Naive B cell (primary cell): Measurements from ENCODE around the gene OSBP2. TPM values are rescaled to one million over a fixed set of nuclear protein-coding genes. Genes with fewer than 3 reads are reported as not detected.

Source experiments
- ATAC-seq, 2 donors: fragments of 150-1000 bp; cut with Tn5 transposase; 2 replicates each; pipeline ENCODE4 v1.10.0; 2021; ENCODE audit warnings: low read depth in 2 of 2, mild to moderate bottlenecking in 2 of 2, moderate library complexity in 2 of 2
- DNase-seq: peaks from one replicate; pipeline ENCODE4 v3.0.0; 2022
- H3K27ac Mint-ChIP-seq, 6 donors: one replicate each; pipeline ENCODE4 v1.8.0; 2020 to 2022; ENCODE audit warnings: mild to moderate bottlenecking in 6 of 6, mixed read lengths in 6 of 6, moderate library complexity in 5 of 6, inconsistent platforms in 2 of 6
- H3K27me3 Mint-ChIP-seq, 3 donors: one replicate each; pipeline ENCODE4 v1.8.0; 2021 to 2022; ENCODE audit warnings: mixed read lengths in 3 of 3, mild to moderate bottlenecking in 1 of 3
- H3K36me3 Mint-ChIP-seq, 2 donors: one replicate each; pipeline ENCODE4 v1.8.0; 2020 to 2022; ENCODE audit warnings: mixed read lengths in 2 of 2, inconsistent platforms in 1 of 2, mild to moderate bottlenecking in 1 of 2
- H3K4me1 Mint-ChIP-seq, 3 donors: one replicate each; pipeline ENCODE4 v1.8.0; 2020 to 2022; ENCODE audit warnings: mixed read lengths in 3 of 3, inconsistent platforms in 1 of 3, mild to moderate bottlenecking in 1 of 3, moderate library complexity in 1 of 3
- H3K4me3 Mint-ChIP-seq, 8 donors: one replicate each; pipeline ENCODE4 v1.8.0; 2020 to 2022; ENCODE audit warnings: mild to moderate bottlenecking in 8 of 8, mixed read lengths in 8 of 8, moderate library complexity in 8 of 8, inconsistent platforms in 2 of 8
- H3K9me3 Mint-ChIP-seq, 7 donors: one replicate each; pipeline ENCODE4 v1.8.0; 2020 to 2022; ENCODE audit warnings: mixed read lengths in 7 of 7, mild to moderate bottlenecking in 5 of 7, inconsistent platforms in 2 of 7, moderate library complexity in 1 of 7
- polyA plus RNA-seq, 6 donors: library from polyadenylated mRNA; unstranded; fragments of 300-500 nt; fragmentation: Illumina TruSeq; gene quantifications; one replicate each; pipeline ENCODE4 v1.2.3, GENCODE V29; 2021; ENCODE audit warnings: low read depth in 6 of 6

Gene OSBP2
- polyA plus RNA-seq, 6 donors from 2014 or later = 0.20 to 1.1 (median 0.61) TPM; not detected in 1

DNA sequence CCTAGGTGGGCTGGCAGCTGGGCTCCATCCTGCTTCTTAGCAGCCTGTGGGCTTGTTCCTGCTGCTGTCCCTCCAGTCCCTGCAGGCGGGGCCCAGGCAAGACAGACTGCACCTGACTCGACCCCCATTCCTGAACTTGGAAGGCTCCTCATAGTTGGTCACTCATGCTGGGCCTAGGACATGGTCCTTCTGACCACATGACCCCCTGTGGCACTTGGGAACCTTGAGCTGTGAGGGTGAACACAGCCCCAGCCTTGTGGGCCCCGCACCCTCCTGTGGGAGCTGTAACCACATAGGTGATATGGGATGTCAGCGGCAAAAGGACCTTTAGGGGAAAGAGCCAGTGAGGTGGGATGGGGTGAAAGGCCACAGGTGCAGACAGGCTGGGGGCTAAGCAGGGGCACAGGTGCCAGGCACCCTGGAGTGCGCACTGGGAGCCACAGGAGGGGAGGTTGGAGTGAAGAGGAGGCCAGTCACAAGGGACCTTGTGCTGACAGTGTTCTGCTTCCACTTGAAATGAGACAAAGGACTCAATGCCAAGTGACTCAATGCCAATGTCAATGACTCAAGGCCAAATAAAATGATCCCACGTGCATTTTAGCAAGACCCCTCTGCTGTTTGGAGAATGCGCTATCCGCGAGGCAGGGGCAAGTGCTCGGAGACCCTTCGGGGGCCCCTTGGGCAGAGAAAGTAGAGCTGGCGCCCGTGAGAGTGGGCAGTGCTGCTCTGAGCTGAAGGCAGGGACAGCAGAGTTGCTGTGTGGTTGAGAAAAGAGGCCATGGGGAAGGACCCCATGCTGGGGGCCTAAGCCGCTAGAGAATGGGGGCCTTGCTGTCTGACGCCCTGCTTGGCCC lies 183.2 kb downstream of the OSBP2 start:
- no peaks in the 10 kb centered on the region for H3K9me3 Mint-ChIP-seq
- no peak overlapping the region for H3K4me3 Mint-ChIP-seq
- peaks cover 0 to 5% (median 0%) of the 10 kb centered on the region in 3 donors for H3K27me3 Mint-ChIP-seq
- H3K4me1 Mint-ChIP-seq = peaks cover 0 to 5% (median 0%) of the 10 kb centered on the region in 3 donors
- no peak for DNase-seq
- no peak for ATAC-seq
- H3K36me3 Mint-ChIP-seq = no peaks in the 10 kb centered on the region
- no peak overlapping the region for H3K27ac Mint-ChIP-seq

DNA sequence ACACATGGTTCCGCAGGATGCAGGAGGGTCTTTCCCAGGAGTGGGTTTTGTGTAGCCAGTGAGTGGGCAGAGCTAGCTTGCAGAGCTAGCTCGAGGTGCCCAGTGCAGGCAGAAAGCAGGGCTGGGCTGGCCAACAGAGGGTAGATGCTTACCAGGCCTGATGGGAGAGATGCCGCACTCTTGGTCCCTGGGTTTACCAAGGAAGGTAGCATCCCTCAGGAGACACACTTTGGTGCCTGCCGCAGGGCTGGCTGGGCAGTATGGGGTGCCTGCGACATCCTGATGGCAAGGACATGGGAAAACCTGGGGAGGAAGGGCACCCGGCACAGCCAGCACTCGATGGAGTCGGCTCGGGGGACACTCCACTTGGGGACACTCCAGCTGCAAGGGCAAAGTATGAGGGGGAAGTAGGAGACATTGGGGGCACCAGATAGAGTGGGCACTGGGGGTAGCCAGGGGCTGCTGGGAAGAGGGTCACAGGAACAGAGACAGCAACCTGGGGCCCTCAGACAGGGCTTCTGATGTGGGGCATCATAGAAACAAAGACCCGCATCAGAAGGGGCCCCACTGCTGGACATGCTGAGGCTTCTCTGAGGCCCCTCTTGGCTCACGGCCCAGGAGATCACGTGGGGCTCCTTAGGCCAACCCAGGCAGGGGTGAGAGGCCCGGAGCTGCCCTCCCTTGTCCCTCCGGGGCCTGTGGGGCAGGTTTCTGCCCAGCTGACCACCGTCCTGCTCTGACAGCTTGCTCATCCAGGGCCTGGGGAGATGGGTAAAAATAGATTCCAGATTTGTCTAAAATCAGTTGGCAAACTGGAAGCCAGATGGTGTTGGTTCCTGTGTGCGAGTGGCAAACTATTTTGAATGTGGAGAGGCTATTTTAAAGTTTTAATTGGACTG lies 184.1 kb downstream of the OSBP2 start:
- H3K27ac Mint-ChIP-seq = no peak overlapping the region
- H3K36me3 Mint-ChIP-seq = no peaks in the 10 kb centered on the region
- H3K4me3 Mint-ChIP-seq = peak overlapping the region in 1 of 8 donors; percentile 42
- peaks cover 0 to 5% (median 0%) of the 10 kb centered on the region in 3 donors for H3K4me1 Mint-ChIP-seq
- ATAC-seq (no peak), DNase-seq (no peak)
- H3K27me3 Mint-ChIP-seq = peaks cover 0 to 5% (median 0%) of the 10 kb centered on the region in 3 donors
- no peaks in the 10 kb centered on the region for H3K9me3 Mint-ChIP-seq

GRCh38 chr22:30879415-30879797 lies 184.7 kb downstream of the OSBP2 start:
- Mint-ChIP-seq H3K4me1 (peaks cover 0 to 5% (median 0%) of the 10 kb centered on the region in 3 donors), H3K27me3 (peaks cover 0 to 5% (median 0%) of the 10 kb centered on the region in 3 donors), H3K27ac (no peak overlapping the region), H3K9me3 (no peaks in the 10 kb centered on the region), H3K36me3 (no peaks in the 10 kb centered on the region), H3K4me3 (no peak overlapping the region)
- DNase-seq (no peak), ATAC-seq (no peak)

- no peak for ATAC-seq
- no peaks in the 10 kb centered on the region for H3K36me3 Mint-ChIP-seq
These were observed 185.5 kb downstream of the OSBP2 start for GRCh38 chr22:30880181-30880601.

GRCh38 chr22:30880847-30881246 lies 186.2 kb downstream of the OSBP2 start:
- DNase-seq (no peak), ATAC-seq (no peak)
- Mint-ChIP-seq H3K27ac (no peak overlapping the region), H3K27me3 (peaks cover 0 to 5% (median 0%) of the 10 kb centered on the region in 3 donors), H3K9me3 (no peaks in the 10 kb centered on the region), H3K4me3 (no peak overlapping the region), H3K4me1 (peaks cover 0 to 5% (median 0%) of the 10 kb centered on the region in 3 donors), H3K36me3 (no peaks in the 10 kb centered on the region)

More at GRCh38 chr22:30880181-30880601, 185.5 kb downstream of the OSBP2 start:
- Mint-ChIP-seq H3K4me1 (peaks cover 0 to 5% (median 0%) of the 10 kb centered on the region in 3 donors), H3K9me3 (no peaks in the 10 kb centered on the region), H3K27me3 (peaks cover 0 to 5% (median 0%) of the 10 kb centered on the region in 3 donors), H3K4me3 (no peak overlapping the region), H3K27ac (no peak overlapping the region)
- DNase-seq = no peak

GRCh38 chr22:30881361-30882183 lies 186.9 kb downstream of the OSBP2 start:
- Mint-ChIP-seq H3K36me3 (no peaks in the 10 kb centered on the region), H3K4me1 (peaks cover 0 to 5% (median 0%) of the 10 kb centered on the region in 3 donors), H3K9me3 (no peaks in the 10 kb centered on the region), H3K27me3 (peaks cover 0 to 5% (median 0%) of the 10 kb centered on the region in 3 donors), H3K27ac (no peak overlapping the region), H3K4me3 (no peak overlapping the region)
- DNase-seq (no peak), ATAC-seq (no peak)

DNA sequence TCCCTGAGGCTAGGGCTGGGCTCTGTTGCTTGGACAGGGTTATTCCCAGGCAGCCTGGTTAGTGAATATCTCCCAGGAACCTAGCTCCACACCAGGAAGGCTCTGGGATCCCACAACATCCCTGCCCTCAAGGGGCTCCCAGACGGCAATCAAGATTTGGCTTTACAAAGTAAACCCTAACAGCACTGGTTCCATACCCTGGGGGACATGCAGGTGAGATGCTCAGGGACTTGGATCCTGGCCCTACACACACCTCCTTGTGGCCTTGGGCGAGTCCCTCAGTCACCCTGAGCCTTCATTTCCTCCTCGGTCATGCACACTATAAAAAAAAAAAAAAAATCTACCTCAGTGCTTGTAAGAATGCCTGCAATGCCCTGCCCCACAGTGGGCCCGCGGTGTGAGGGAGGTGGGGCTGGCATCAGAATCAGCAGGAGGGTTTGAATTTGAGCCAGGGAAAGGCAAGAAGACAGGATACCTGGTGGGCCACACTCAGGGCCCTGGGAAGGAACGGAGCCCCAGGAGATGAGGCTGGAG lies 187.6 kb downstream of the OSBP2 start:
- Mint-ChIP-seq H3K27me3 (peaks cover 0 to 5% (median 0%) of the 10 kb centered on the region in 3 donors), H3K36me3 (no peaks in the 10 kb centered on the region), H3K27ac (peak overlapping the region in 1 of 6 donors; percentile 67), H3K4me1 (peaks cover 0 to 5% (median 0%) of the 10 kb centered on the region in 3 donors), H3K9me3 (no peaks in the 10 kb centered on the region), H3K4me3 (no peak overlapping the region)
- ATAC-seq = no peak
- DNase-seq = no peak

GRCh38 chr22:30882974-30883533 lies 188.4 kb downstream of the OSBP2 start:
- Mint-ChIP-seq H3K4me1 (peaks cover 0 to 5% (median 0%) of the 10 kb centered on the region in 3 donors), H3K27me3 (peaks cover 0 to 5% (median 0%) of the 10 kb centered on the region in 3 donors), H3K4me3 (no peak overlapping the region), H3K9me3 (no peaks in the 10 kb centered on the region), H3K36me3 (no peaks in the 10 kb centered on the region), H3K27ac (no peak overlapping the region)
- no peak for ATAC-seq
- no peak for DNase-seq

- no peak overlapping the region for H3K4me3 Mint-ChIP-seq
- no peaks in the 10 kb centered on the region for H3K4me1 Mint-ChIP-seq
- peaks cover 0 to under 1% (median 0%) of the 10 kb centered on the region in 3 donors for H3K27me3 Mint-ChIP-seq
- ATAC-seq (no peak), DNase-seq (no peak)
- no peaks in the 10 kb centered on the region for H3K36me3 Mint-ChIP-seq
- no peaks in the 10 kb centered on the region for H3K9me3 Mint-ChIP-seq
- peak overlapping the region in 1 of 6 donors; percentile 24 for H3K27ac Mint-ChIP-seq
These were observed 189.0 kb downstream of the OSBP2 start for GRCh38 chr22:30883586-30884145.

GRCh38 chr22:30884211-30885000 lies 189.7 kb downstream of the OSBP2 start:
- no peak for DNase-seq
- Mint-ChIP-seq H3K27me3 (no peaks in the 10 kb centered on the region), H3K27ac (peak overlapping the region in 1 of 6 donors; percentile 59), H3K4me3 (no peak overlapping the region), H3K36me3 (no peaks in the 10 kb centered on the region), H3K9me3 (no peaks in the 10 kb centered on the region), H3K4me1 (no peaks in the 10 kb centered on the region)
- no peak for ATAC-seq

- Mint-ChIP-seq H3K27ac (no peak overlapping the region), H3K27me3 (no peaks in the 10 kb centered on the region), H3K4me3 (no peak overlapping the region), H3K9me3 (no peaks in the 10 kb centered on the region), H3K36me3 (no peaks in the 10 kb centered on the region), H3K4me1 (no peaks in the 10 kb centered on the region)
- DNase-seq = no peak
- no peak for ATAC-seq
These were observed 190.3 kb downstream of the OSBP2 start for GRCh38 chr22:30885001-30885366.

DNA sequence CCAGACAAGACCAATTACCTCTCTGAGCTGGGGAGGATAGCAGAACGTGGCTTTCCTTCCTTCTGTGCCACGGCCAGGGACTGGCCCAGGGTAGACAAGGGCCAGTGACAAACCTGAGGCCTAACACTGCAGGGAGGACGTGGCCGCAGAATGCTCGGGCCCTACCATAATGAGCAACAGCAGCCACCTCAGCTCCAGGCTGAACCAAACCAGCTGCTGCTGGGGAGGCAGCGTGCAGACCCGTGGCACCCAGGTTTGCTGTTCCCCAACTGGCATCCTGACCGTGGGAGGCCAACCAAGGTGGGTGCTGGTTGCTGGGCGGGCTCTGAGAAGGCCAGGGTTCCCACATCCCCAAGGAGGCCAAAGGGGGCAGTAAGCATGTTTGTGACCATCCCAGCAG lies 190.9 kb downstream of the OSBP2 start:
- Mint-ChIP-seq H3K9me3 (no peaks in the 10 kb centered on the region), H3K4me1 (peaks cover 0 to 4% (median 0%) of the 10 kb centered on the region in 3 donors), H3K4me3 (no peak overlapping the region), H3K27me3 (no peaks in the 10 kb centered on the region), H3K27ac (no peak overlapping the region), H3K36me3 (no peaks in the 10 kb centered on the region)
- no peak for DNase-seq
- no peak for ATAC-seq
